SU-DHL-6 (cell line): ENCODE measurements around the gene P2RY13.

ENCODE experiments used
- H2AFZ ChIP-seq: fragments of 200-600 bp; sonication (generic); 2 replicates; pipeline ENCODE4 v1.6.1; 2014; ENCODE audit warnings: low read depth, mild to moderate bottlenecking, moderate library complexity, mixed read lengths, antibody characterized with exemption, low read length; ENCODE audit not compliant: severe bottlenecking
- H3F3A ChIP-seq: fragments of 200-600 bp; shearing (Covaris generic); 2 replicates; pipeline ENCODE4 v1.6.0; 2016; ENCODE audit warnings: antibody characterized with exemption, mild to moderate bottlenecking; ENCODE audit not compliant: insufficient read depth
- H3K27ac ChIP-seq: fragments of 200-600 bp; sonication (generic); 2 replicates; pipeline ENCODE4 v1.5.1; 2016; ENCODE audit warnings: low read depth, mild to moderate bottlenecking, low read length, moderate library complexity, mixed read lengths
- H3K27me3 ChIP-seq: fragments of 200-600 bp; sonication (generic), shearing (Covaris generic); 2 replicates; pipeline ENCODE4 v1.6.0; 2014; ENCODE audit warnings: mild to moderate bottlenecking, low read length
- H3K36me3 ChIP-seq: fragments of 200-600 bp; sonication (generic); 2 replicates; pipeline ENCODE4 v1.6.1; 2014; ENCODE audit warnings: mild to moderate bottlenecking, low read length, mixed read lengths
- H3K4me2 ChIP-seq: fragments of 300-600, 200-600 bp; shearing (Covaris generic), sonication (generic); 2 replicates; pipeline ENCODE4 v1.6.0; 2014; ENCODE audit warnings: low read length, low read depth, mild to moderate bottlenecking; ENCODE audit not compliant: poor library complexity, severe bottlenecking
- H3K4me3 ChIP-seq: fragments of 200-600 bp; sonication (generic); 2 replicates; pipeline ENCODE4 v1.5.1; 2014; ENCODE audit warnings: antibody characterized with exemption, low read length, mild to moderate bottlenecking, mixed read lengths; ENCODE audit not compliant: insufficient read depth, poor library complexity, severe bottlenecking
- H3K79me2 ChIP-seq: fragments of 200-600 bp; sonication (generic); 2 replicates; pipeline ENCODE4 v1.6.1; 2014; ENCODE audit warnings: mild to moderate bottlenecking, low read length, moderate library complexity; ENCODE audit not compliant: insufficient read depth
- H3K9ac ChIP-seq: fragments of 200-600 bp; sonication (generic); 2 replicates; pipeline ENCODE4 v1.7.0; 2014; ENCODE audit warnings: mild to moderate bottlenecking, low read length
- H3K9me2 ChIP-seq: fragments of 200-600 bp; sonication (generic); replicated peaks from 2 replicates; pipeline ENCODE4 v1.6.1; 2014; ENCODE audit warnings: low read length; ENCODE audit not compliant: insufficient read depth
- H3K9me3 ChIP-seq: fragments of 200-600 bp; sonication (generic); 2 replicates; pipeline ENCODE4 v1.6.1; 2014; ENCODE audit warnings: low read length, mixed read lengths; ENCODE audit not compliant: insufficient read depth
- H4K20me1 ChIP-seq: fragments of 200-600 bp; sonication (generic); 2 replicates; pipeline ENCODE4 v1.6.1; 2014; ENCODE audit warnings: low read depth, mild to moderate bottlenecking, antibody characterized with exemption, low read length, moderate library complexity, mixed read lengths
- EZH2phosphoT487 ChIP-seq: fragments of 200-600 bp; sonication (generic), shearing (Covaris generic); conservative IDR thresholded peaks from 2 replicates; pipeline ENCODE4 v1.6.1; 2018; ENCODE audit warnings: mild to moderate bottlenecking, antibody characterized with exemption, low read length, moderate library complexity, mixed read lengths
- TF ChIP-seq, protein P1 (sequence below): fragments of 200-600 bp; sonication (generic); IDR thresholded peaks from one replicate; pipeline ENCODE4 v1.5.1; 2017; ENCODE audit warnings: antibody characterized with exemption, mild to moderate bottlenecking, low read length, moderate library complexity; ENCODE audit not compliant: insufficient read depth, poor library complexity, severe bottlenecking

P2RY13 gene

GRCh38 chr3:151319628-151320027, 9.7 kb downstream of the P2RY13 start:
- Histone ChIP-seq H3K4me3 (no peak overlapping the region), H3K4me2 (no peak overlapping the region), H4K20me1 (no peaks in the 10 kb centered on the region), H3F3A (no peaks in the 10 kb centered on the region), H3K36me3 (no peaks in the 10 kb centered on the region), H3K9ac (no peak overlapping the region), H3K79me2 (no peaks in the 10 kb centered on the region), H3K9me2 (no peaks in the 10 kb centered on the region), H3K27ac (no peak overlapping the region), H3K27me3 (no peaks in the 10 kb centered on the region), H3K9me3 (no peaks in the 10 kb centered on the region), H2AFZ (no peak overlapping the region)
- TF ChIP-seq, protein P1, sequence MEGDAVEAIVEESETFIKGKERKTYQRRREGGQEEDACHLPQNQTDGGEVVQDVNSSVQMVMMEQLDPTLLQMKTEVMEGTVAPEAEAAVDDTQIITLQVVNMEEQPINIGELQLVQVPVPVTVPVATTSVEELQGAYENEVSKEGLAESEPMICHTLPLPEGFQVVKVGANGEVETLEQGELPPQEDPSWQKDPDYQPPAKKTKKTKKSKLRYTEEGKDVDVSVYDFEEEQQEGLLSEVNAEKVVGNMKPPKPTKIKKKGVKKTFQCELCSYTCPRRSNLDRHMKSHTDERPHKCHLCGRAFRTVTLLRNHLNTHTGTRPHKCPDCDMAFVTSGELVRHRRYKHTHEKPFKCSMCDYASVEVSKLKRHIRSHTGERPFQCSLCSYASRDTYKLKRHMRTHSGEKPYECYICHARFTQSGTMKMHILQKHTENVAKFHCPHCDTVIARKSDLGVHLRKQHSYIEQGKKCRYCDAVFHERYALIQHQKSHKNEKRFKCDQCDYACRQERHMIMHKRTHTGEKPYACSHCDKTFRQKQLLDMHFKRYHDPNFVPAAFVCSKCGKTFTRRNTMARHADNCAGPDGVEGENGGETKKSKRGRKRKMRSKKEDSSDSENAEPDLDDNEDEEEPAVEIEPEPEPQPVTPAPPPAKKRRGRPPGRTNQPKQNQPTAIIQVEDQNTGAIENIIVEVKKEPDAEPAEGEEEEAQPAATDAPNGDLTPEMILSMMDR = no peak
- TF ChIP-seq EZH2phosphoT487 = no peak

- Histone ChIP-seq H3K36me3 (no peaks in the 10 kb centered on the region), H4K20me1 (no peaks in the 10 kb centered on the region), H3K9ac (no peak overlapping the region), H2AFZ (no peak overlapping the region), H3K4me2 (no peak overlapping the region), H3F3A (no peaks in the 10 kb centered on the region), H3K27me3 (no peaks in the 10 kb centered on the region), H3K27ac (no peak overlapping the region), H3K9me3 (no peaks in the 10 kb centered on the region), H3K9me2 (no peaks in the 10 kb centered on the region), H3K79me2 (no peaks in the 10 kb centered on the region), H3K4me3 (no peak overlapping the region)
- TF ChIP-seq, protein P1 = no peak
- no peak for TF ChIP-seq EZH2phosphoT487
Observed at GRCh38 chr3:151318991-151319390, 10.4 kb downstream of the P2RY13 start.

DNA sequence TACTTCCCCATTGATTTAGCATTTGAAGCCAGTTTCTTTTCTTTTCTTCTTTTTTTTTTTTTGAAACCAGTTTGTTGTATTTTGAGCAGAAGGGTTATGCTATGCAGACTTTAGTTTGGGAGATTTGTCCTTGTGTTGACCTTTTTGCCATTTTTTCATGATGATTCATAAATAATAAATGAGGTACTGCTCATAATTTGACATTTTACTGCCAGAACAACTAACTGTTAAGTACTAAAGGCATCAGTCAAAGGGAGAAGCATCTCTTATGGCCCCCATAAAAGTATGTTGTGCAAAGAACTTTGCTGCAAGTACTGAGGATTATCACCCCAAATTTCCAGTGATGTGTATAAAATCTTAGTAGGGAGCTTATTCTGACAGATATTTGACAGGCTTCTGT, 11.0 kb downstream of the P2RY13 start:
- Histone ChIP-seq H3K9me3 (no peaks in the 10 kb centered on the region), H3K27ac (no peak overlapping the region), H3K9ac (no peak overlapping the region), H3K27me3 (no peaks in the 10 kb centered on the region), H2AFZ (no peak overlapping the region), H3K4me2 (no peak overlapping the region), H4K20me1 (no peaks in the 10 kb centered on the region), H3K79me2 (no peaks in the 10 kb centered on the region), H3F3A (no peaks in the 10 kb centered on the region), H3K9me2 (no peaks in the 10 kb centered on the region), H3K4me3 (no peak overlapping the region), H3K36me3 (no peaks in the 10 kb centered on the region)
- no peak for TF ChIP-seq EZH2phosphoT487
- TF ChIP-seq, protein P1 = no peak
